ENCODE data around the gene AK8.

The AK8 gene

DNA sequence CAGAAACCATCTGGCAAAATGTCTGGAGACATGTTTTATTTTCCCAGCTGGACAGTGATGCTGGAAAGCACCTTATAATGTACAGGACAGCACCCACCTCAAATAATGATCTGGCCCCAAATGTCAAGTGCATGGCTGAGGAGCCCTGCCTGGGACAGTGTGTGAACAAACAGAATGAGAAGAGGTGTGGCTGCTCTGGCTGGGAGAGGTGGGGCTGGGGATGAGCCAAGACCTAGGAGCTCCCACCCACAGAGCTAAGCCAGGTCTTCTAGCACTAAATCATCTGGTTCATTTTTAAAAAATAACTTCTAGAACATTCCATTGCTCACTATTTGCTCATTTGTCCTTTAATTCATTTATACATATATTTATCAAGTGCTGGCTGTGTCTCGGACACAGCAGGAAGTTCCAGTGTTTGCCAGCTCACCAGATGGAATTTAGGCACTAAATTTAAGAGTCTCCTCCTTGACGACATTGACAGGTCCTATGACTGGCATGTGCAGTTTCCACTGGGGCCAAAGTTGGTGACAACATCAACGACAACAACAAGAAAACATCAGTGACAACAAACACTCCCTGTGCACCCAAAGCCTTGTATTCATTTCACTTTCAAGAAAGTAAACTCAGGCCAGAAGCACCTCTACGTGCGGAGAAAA is 148.7 kb downstream of the AK8 start:
- ChIA-PET CTCF (interaction anchor here (1.6 kb wide), 1 partner anchor 11 kb away, joined by 4 read pairs; no protein-coding TSS in a partner anchor), POLR2A (no interaction called here)
- H3K36me3 ChIP-seq (ENCODE audit: control insufficient read depth in 4 of 4, insufficient read depth in 4 of 4, low read length in 3 of 4): no peaks in the 10 kb centered on the region
- 93% methylated on average over 4 of the region's 5 CpGs for WGBS (ENCODE audit: insufficient coverage)
- H3K4me3 ChIP-seq (ENCODE audit: control insufficient read depth in 1 of 7, extremely low read depth in 1 of 7, insufficient read depth in 4 of 7, low read depth in 2 of 7, low read length in 6 of 7): no peak overlapping the region
- no peak for DNase-seq
- H3K9me3 ChIP-seq (ENCODE audit: control extremely low read depth in 1 of 5, control insufficient read depth in 4 of 5, insufficient read depth in 2 of 5, low read depth in 1 of 5, low read length in 4 of 5): no peaks in the 10 kb centered on the region
- peaks cover 0 to 16% (median 0%) of the 10 kb centered on the region in 5 experiments for H3K27me3 ChIP-seq (replicated peaks in 2 of 5; ENCODE audit: control insufficient read depth in 4 of 5, insufficient read depth in 5 of 5, low read length in 4 of 5)
- no peaks in the 10 kb centered on the region for H3K4me1 ChIP-seq (ENCODE audit: control extremely low read depth in 1 of 4, control insufficient read depth in 4 of 4, insufficient read depth in 4 of 4, low read length in 3 of 4)
- H3K27ac ChIP-seq (ENCODE audit: insufficient read depth in 1 of 2, low read depth in 1 of 2, low read length in 2 of 2, poor library complexity in 1 of 2, severe bottlenecking in 2 of 2): no peak overlapping the region

- ChIA-PET CTCF (no interaction called here), POLR2A (no interaction called here)
- Histone ChIP-seq H3K27ac (ENCODE audit: insufficient read depth in 1 of 2, low read depth in 1 of 2, low read length in 2 of 2, poor library complexity in 1 of 2, severe bottlenecking in 2 of 2) (no peak overlapping the region), H3K4me3 (ENCODE audit: control insufficient read depth in 1 of 7, extremely low read depth in 1 of 7, insufficient read depth in 4 of 7, low read depth in 2 of 7, low read length in 6 of 7) (no peak overlapping the region), H3K9me3 (ENCODE audit: control extremely low read depth in 1 of 5, control insufficient read depth in 4 of 5, insufficient read depth in 2 of 5, low read depth in 1 of 5, low read length in 4 of 5) (no peaks in the 10 kb centered on the region), H3K27me3 (replicated peaks in 2 of 5; ENCODE audit: control insufficient read depth in 4 of 5, insufficient read depth in 5 of 5, low read length in 4 of 5) (peaks cover 0 to 16% (median 0%) of the 10 kb centered on the region in 5 experiments), H3K4me1 (ENCODE audit: control extremely low read depth in 1 of 4, control insufficient read depth in 4 of 4, insufficient read depth in 4 of 4, low read length in 3 of 4) (no peaks in the 10 kb centered on the region), H3K36me3 (ENCODE audit: control insufficient read depth in 4 of 4, insufficient read depth in 4 of 4, low read length in 3 of 4) (no peaks in the 10 kb centered on the region)
- no CpG with 5 or more reads among the region's 2 CpGs for WGBS (ENCODE audit: insufficient coverage)
- no peak for DNase-seq
Measured at GRCh38 chr9:132728497-132728896, 149.6 kb downstream of the AK8 start.

GRCh38 chr9:132728071-132728470 is 150.0 kb downstream of the AK8 start:
- Histone ChIP-seq H3K4me3 (ENCODE audit: control insufficient read depth in 1 of 7, extremely low read depth in 1 of 7, insufficient read depth in 4 of 7, low read depth in 2 of 7, low read length in 6 of 7) (no peak overlapping the region), H3K36me3 (ENCODE audit: control insufficient read depth in 4 of 4, insufficient read depth in 4 of 4, low read length in 3 of 4) (no peaks in the 10 kb centered on the region), H3K27ac (ENCODE audit: insufficient read depth in 1 of 2, low read depth in 1 of 2, low read length in 2 of 2, poor library complexity in 1 of 2, severe bottlenecking in 2 of 2) (no peak overlapping the region), H3K4me1 (ENCODE audit: control extremely low read depth in 1 of 4, control insufficient read depth in 4 of 4, insufficient read depth in 4 of 4, low read length in 3 of 4) (no peaks in the 10 kb centered on the region), H3K9me3 (ENCODE audit: control extremely low read depth in 1 of 5, control insufficient read depth in 4 of 5, insufficient read depth in 2 of 5, low read depth in 1 of 5, low read length in 4 of 5) (no peaks in the 10 kb centered on the region), H3K27me3 (replicated peaks in 2 of 5; ENCODE audit: control insufficient read depth in 4 of 5, insufficient read depth in 5 of 5, low read length in 4 of 5) (peaks cover 0 to 16% (median 0%) of the 10 kb centered on the region in 5 experiments)
- CTCF ChIA-PET: no interaction called here
- no peak for DNase-seq
- WGBS (ENCODE audit: insufficient coverage): 88% methylated on average over 3 of the region's 5 CpGs
- POLR2A ChIA-PET: no interaction called here

GRCh38 chr9:132726576-132727130 is 151.4 kb downstream of the AK8 start:
- no peak overlapping the region for H3K4me3 ChIP-seq (ENCODE audit: control insufficient read depth in 1 of 7, extremely low read depth in 1 of 7, insufficient read depth in 4 of 7, low read depth in 2 of 7, low read length in 6 of 7)
- H3K9me3 ChIP-seq (ENCODE audit: control extremely low read depth in 1 of 5, control insufficient read depth in 4 of 5, insufficient read depth in 2 of 5, low read depth in 1 of 5, low read length in 4 of 5): no peaks in the 10 kb centered on the region
- ChIA-PET POLR2A (no interaction called here), CTCF (no interaction called here)
- H3K4me1 ChIP-seq (ENCODE audit: control extremely low read depth in 1 of 4, control insufficient read depth in 4 of 4, insufficient read depth in 4 of 4, low read length in 3 of 4): no peaks in the 10 kb centered on the region
- WGBS (ENCODE audit: insufficient coverage): 83% methylated on average over 5 of the region's 8 CpGs
- H3K27ac ChIP-seq (ENCODE audit: insufficient read depth in 1 of 2, low read depth in 1 of 2, low read length in 2 of 2, poor library complexity in 1 of 2, severe bottlenecking in 2 of 2): no peak overlapping the region
- no peaks in the 10 kb centered on the region for H3K36me3 ChIP-seq (ENCODE audit: control insufficient read depth in 4 of 4, insufficient read depth in 4 of 4, low read length in 3 of 4)
- no peak for DNase-seq
- peaks cover 0 to 16% (median 0%) of the 10 kb centered on the region in 5 experiments for H3K27me3 ChIP-seq (replicated peaks in 2 of 5; ENCODE audit: control insufficient read depth in 4 of 5, insufficient read depth in 5 of 5, low read length in 4 of 5)

- Histone ChIP-seq H3K4me1 (ENCODE audit: control extremely low read depth in 1 of 4, control insufficient read depth in 4 of 4, insufficient read depth in 4 of 4, low read length in 3 of 4) (no peaks in the 10 kb centered on the region), H3K27ac (ENCODE audit: insufficient read depth in 1 of 2, low read depth in 1 of 2, low read length in 2 of 2, poor library complexity in 1 of 2, severe bottlenecking in 2 of 2) (no peak overlapping the region), H3K27me3 (replicated peaks in 2 of 5; ENCODE audit: control insufficient read depth in 4 of 5, insufficient read depth in 5 of 5, low read length in 4 of 5) (peaks cover 0 to 10% (median 0%) of the 10 kb centered on the region in 5 experiments), H3K4me3 (ENCODE audit: control insufficient read depth in 1 of 7, extremely low read depth in 1 of 7, insufficient read depth in 4 of 7, low read depth in 2 of 7, low read length in 6 of 7) (no peak overlapping the region), H3K9me3 (ENCODE audit: control extremely low read depth in 1 of 5, control insufficient read depth in 4 of 5, insufficient read depth in 2 of 5, low read depth in 1 of 5, low read length in 4 of 5) (no peaks in the 10 kb centered on the region), H3K36me3 (ENCODE audit: control insufficient read depth in 4 of 4, insufficient read depth in 4 of 4, low read length in 3 of 4) (no peaks in the 10 kb centered on the region)
- CTCF ChIA-PET: no interaction called here
- DNase-seq: no peak
- WGBS (ENCODE audit: insufficient coverage): 93% methylated on average over 9 of the region's 13 CpGs
- POLR2A ChIA-PET: no interaction called here
Measured at GRCh38 chr9:132725306-132725705, 152.8 kb downstream of the AK8 start.

GRCh38 chr9:132723809-132724208 is 154.3 kb downstream of the AK8 start:
- CTCF ChIA-PET: interaction anchor here (1.2 kb wide), 1 partner anchor 32 kb away, joined by 4 read pairs; no protein-coding TSS in a partner anchor
- Histone ChIP-seq H3K9me3 (ENCODE audit: control extremely low read depth in 1 of 5, control insufficient read depth in 4 of 5, insufficient read depth in 2 of 5, low read depth in 1 of 5, low read length in 4 of 5) (no peaks in the 10 kb centered on the region), H3K4me3 (ENCODE audit: control insufficient read depth in 1 of 7, extremely low read depth in 1 of 7, insufficient read depth in 4 of 7, low read depth in 2 of 7, low read length in 6 of 7) (no peak overlapping the region), H3K4me1 (ENCODE audit: control extremely low read depth in 1 of 4, control insufficient read depth in 4 of 4, insufficient read depth in 4 of 4, low read length in 3 of 4) (peaks cover 0 to 4% (median 0%) of the 10 kb centered on the region in 4 experiments), H3K36me3 (ENCODE audit: control insufficient read depth in 4 of 4, insufficient read depth in 4 of 4, low read length in 3 of 4) (no peaks in the 10 kb centered on the region), H3K27ac (ENCODE audit: insufficient read depth in 1 of 2, low read depth in 1 of 2, low read length in 2 of 2, poor library complexity in 1 of 2, severe bottlenecking in 2 of 2) (no peak overlapping the region), H3K27me3 (replicated peaks in 2 of 5; ENCODE audit: control insufficient read depth in 4 of 5, insufficient read depth in 5 of 5, low read length in 4 of 5) (peaks cover 0 to 8% (median 0%) of the 10 kb centered on the region in 5 experiments)
- 100% methylated on average over 3 of the region's 4 CpGs for WGBS (ENCODE audit: insufficient coverage)
- POLR2A ChIA-PET: no interaction called here
- DNase-seq: no peak

DNA sequence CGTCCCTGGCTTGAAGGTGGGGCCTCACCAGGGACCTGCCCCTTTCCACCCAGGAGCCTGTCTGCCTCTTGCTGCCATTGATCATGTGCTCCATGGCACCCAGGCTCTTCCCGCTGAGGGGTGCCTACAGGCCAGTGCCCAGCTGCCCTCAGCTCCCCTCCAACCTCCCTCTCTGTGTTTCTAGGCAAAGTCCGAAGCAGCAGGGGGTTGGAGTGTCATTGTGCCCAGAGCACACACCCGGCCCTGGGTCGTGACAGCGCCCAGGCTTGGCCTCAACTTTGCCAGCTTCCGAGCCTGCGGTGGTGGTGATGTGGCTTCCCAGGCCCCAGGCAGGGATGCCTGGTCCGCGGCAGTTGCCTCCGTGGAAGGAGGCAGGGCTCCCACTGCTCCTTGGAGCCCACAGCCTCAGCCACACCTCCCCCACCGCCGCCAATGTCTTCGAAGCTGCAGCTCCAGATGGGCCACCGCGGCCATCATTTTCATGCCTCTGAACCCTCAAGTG is 155.5 kb downstream of the AK8 start:
- no peak overlapping the region for H3K4me3 ChIP-seq (ENCODE audit: control insufficient read depth in 1 of 7, extremely low read depth in 1 of 7, insufficient read depth in 4 of 7, low read depth in 2 of 7, low read length in 6 of 7)
- ChIA-PET POLR2A (no interaction called here), CTCF (no interaction called here)
- no peaks in the 10 kb centered on the region for H3K9me3 ChIP-seq (ENCODE audit: control extremely low read depth in 1 of 5, control insufficient read depth in 4 of 5, insufficient read depth in 2 of 5, low read depth in 1 of 5, low read length in 4 of 5)
- 88% methylated on average over 15 of the region's 16 CpGs for WGBS (ENCODE audit: insufficient coverage)
- peaks cover 0 to 8% (median 0%) of the 10 kb centered on the region in 5 experiments for H3K27me3 ChIP-seq (replicated peaks in 2 of 5; ENCODE audit: control insufficient read depth in 4 of 5, insufficient read depth in 5 of 5, low read length in 4 of 5)
- peaks cover 0 to 14% (median 7%) of the 10 kb centered on the region in 4 experiments for H3K4me1 ChIP-seq (ENCODE audit: control extremely low read depth in 1 of 4, control insufficient read depth in 4 of 4, insufficient read depth in 4 of 4, low read length in 3 of 4)
- H3K36me3 ChIP-seq (ENCODE audit: control insufficient read depth in 4 of 4, insufficient read depth in 4 of 4, low read length in 3 of 4): no peaks in the 10 kb centered on the region
- H3K27ac ChIP-seq (ENCODE audit: insufficient read depth in 1 of 2, low read depth in 1 of 2, low read length in 2 of 2, poor library complexity in 1 of 2, severe bottlenecking in 2 of 2): no peak overlapping the region
- no peak for DNase-seq

Measured in common myeloid progenitor, CD34-positive (primary cell).